Ishikawa (cell line): Measurements from ENCODE around the gene ENTREP1.

ENCODE experiments used
- EP300 ChIP-seq: IDR thresholded peaks from 2 replicates; pipeline ENCODE4 v1.6.1; 2012; ENCODE audit warnings: borderline replicate concordance
- FOXM1 ChIP-seq: IDR thresholded peaks from 2 replicates; pipeline ENCODE4 v1.6.1; 2012; ENCODE audit warnings: low read depth, borderline replicate concordance
- MAX ChIP-seq: IDR thresholded peaks from 2 replicates; pipeline ENCODE4 v1.6.1; 2012
- NFIC ChIP-seq: IDR thresholded peaks from 2 replicates; pipeline ENCODE4 v1.6.1; 2012
- RAD21 ChIP-seq: IDR thresholded peaks from 2 replicates; pipeline ENCODE4 v1.6.1; 2012; ENCODE audit warnings: low read depth
- REST ChIP-seq: IDR thresholded peaks from 2 replicates; pipeline ENCODE4 v1.6.1; 2012; ENCODE audit warnings: low read depth, mild to moderate bottlenecking
- TEAD4 ChIP-seq: IDR thresholded peaks from 2 replicates; pipeline ENCODE4 v1.6.1; 2012

GRCh38 chr9:69279733-69280132 is 45.3 kb upstream of the ENTREP1 start:
- TF ChIP-seq NFIC = no peak
- no peak for TF ChIP-seq RAD21
- TF ChIP-seq EP300 = no peak
- no peak for TF ChIP-seq FOXM1
- no peak for TF ChIP-seq MAX
- no peak for TF ChIP-seq REST
- TF ChIP-seq TEAD4 = no peak
